RWPE2 (cell line): Measurements from ENCODE around the gene BAZ1B.
"Not testable (repeated sequence)": the region's sequence is repeated elsewhere in the genome, so short reads cannot be mapped to it uniquely, and the experiment has no call there.

Experiments used
- ATAC-seq: fragments of 200-7000 bp; cut with Tn5 transposase; 3 replicates; pipeline ENCODE4 v1.9.1; 2021; ENCODE audit warnings: low read depth
- DNase-seq: peaks from one replicate; pipeline ENCODE4 v3.0.0-alpha.2; 2020; ENCODE audit warnings: low spot score
- H3K27ac ChIP-seq: fragments of 450-650 bp; 2 replicates; pipeline ENCODE4 v1.5.1; 2017; ENCODE audit warnings: mild to moderate bottlenecking; ENCODE audit not compliant: poor library complexity, severe bottlenecking
- H3K27me3 ChIP-seq: fragments of 250-450 bp; sonication (Bioruptor Pico); 2 replicates; pipeline ENCODE4 v1.5.1; 2021; ENCODE audit warnings: mild to moderate bottlenecking, moderate library complexity; ENCODE audit not compliant: insufficient read depth, poor library complexity, severe bottlenecking
- H3K36me3 ChIP-seq: fragments of 250-450 bp; sonication (Bioruptor Pico); 2 replicates; pipeline ENCODE4 v1.5.1; 2020; ENCODE audit warnings: low read depth, mild to moderate bottlenecking, moderate library complexity
- H3K4me1 ChIP-seq: fragments of 250-450 bp; sonication (Bioruptor Pico); 2 replicates; pipeline ENCODE4 v1.5.1; 2021; ENCODE audit warnings: mild to moderate bottlenecking, moderate library complexity; ENCODE audit not compliant: insufficient read depth, poor library complexity, severe bottlenecking
- H3K4me3 ChIP-seq: fragments of 250-450 bp; sonication (Bioruptor Pico); 2 replicates; pipeline ENCODE4 v1.5.1; 2021; ENCODE audit warnings: mild to moderate bottlenecking, moderate library complexity; ENCODE audit not compliant: severe bottlenecking
- H3K9me3 ChIP-seq: fragments of 250-450 bp; sonication (Bioruptor Pico); 2 replicates; pipeline ENCODE4 v1.5.1; 2021; ENCODE audit warnings: mild to moderate bottlenecking, moderate library complexity; ENCODE audit not compliant: severe bottlenecking
- CTCF ChIP-seq: fragments of 450-650 bp; IDR thresholded peaks from one replicate; pipeline ENCODE4 v1.5.1; 2017; ENCODE audit warnings: mild to moderate bottlenecking, moderate library complexity; ENCODE audit not compliant: poor library complexity, severe bottlenecking

Gene BAZ1B

GRCh38 chr7:73567846-73568685 is 46.0 kb upstream of the BAZ1B start:
- Histone ChIP-seq H3K36me3 (peaks cover 34% of the 10 kb centered on the region), H3K4me1 (no peaks in the 10 kb centered on the region), H3K27ac (no peak overlapping the region), H3K9me3 (no peaks in the 10 kb centered on the region), H3K4me3 (no peak overlapping the region), H3K27me3 (no peaks in the 10 kb centered on the region)
- no peak; the same call in 2 of the 3 replicates for ATAC-seq
- no peak for DNase-seq
- TF ChIP-seq CTCF, result no peak

GRCh38 chr7:73567140-73567539 is 45.0 kb upstream of the BAZ1B start:
- no peak overlapping the region for H3K4me3 ChIP-seq
- H3K27me3 ChIP-seq, result no peaks in the 10 kb centered on the region
- no peaks in the 10 kb centered on the region for H3K9me3 ChIP-seq
- no peaks in the 10 kb centered on the region for H3K4me1 ChIP-seq
- H3K27ac ChIP-seq, result no peak overlapping the region
- peaks cover 25% of the 10 kb centered on the region for H3K36me3 ChIP-seq
- no peak for TF ChIP-seq CTCF
- DNase-seq (no peak), ATAC-seq (no peak)

GRCh38 chr7:73566431-73566830 is 44.3 kb upstream of the BAZ1B start:
- not testable (repeated sequence) for DNase-seq, H3K9me3 ChIP-seq, H3K4me3 ChIP-seq, H3K27ac ChIP-seq, ATAC-seq, H3K27me3 ChIP-seq, H3K4me1 ChIP-seq
- H3K36me3 ChIP-seq, result peaks cover 18% of the 10 kb centered on the region

- H3K4me1 ChIP-seq, result no peaks in the 10 kb centered on the region
- H3K27ac ChIP-seq, result no peak overlapping the region
- H3K9me3 ChIP-seq, result no peaks in the 10 kb centered on the region
- ATAC-seq, result 0 out of 3 replicates have a peak, but pooled peaks have one; percentile 22
- peaks cover 12% of the 10 kb centered on the region for H3K36me3 ChIP-seq
- no peak for TF ChIP-seq CTCF
- no peak overlapping the region for H3K4me3 ChIP-seq
- DNase-seq, result no peak
- H3K27me3 ChIP-seq, result no peaks in the 10 kb centered on the region
Measured at GRCh38 chr7:73565675-73566340, 43.7 kb upstream of the BAZ1B start.

GRCh38 chr7:73560109-73560835 is 38.2 kb upstream of the BAZ1B start:
- no peak for DNase-seq
- Histone ChIP-seq H3K36me3 (peaks cover 5% of the 10 kb centered on the region), H3K4me1 (peaks cover 6% of the 10 kb centered on the region), H3K27ac (no peak overlapping the region), H3K27me3 (no peaks in the 10 kb centered on the region), H3K4me3 (no peak overlapping the region), H3K9me3 (no peaks in the 10 kb centered on the region)
- TF ChIP-seq CTCF, result no peak
- peak; percentile 48 for ATAC-seq
